CD1c-positive myeloid dendritic cell (primary cell): Measurements from ENCODE around the gene RFC2.
"Not testable (repeated sequence)": the region's sequence is repeated elsewhere in the genome, so short reads cannot be mapped to it uniquely, and the experiment has no call there.

ENCODE experiments used
- DNase-seq: peaks from one replicate; pipeline ENCODE4 v3.0.0-alpha.2; 2016; ENCODE audit errors: extremely low spot score

RFC2 gene

GRCh38 chr7:74217455-74218342 is 36.5 kb downstream of the RFC2 start:
- DNase-seq, result peak; percentile 74

- no peak for DNase-seq
These were observed 37.8 kb downstream of the RFC2 start for GRCh38 chr7:74216361-74216761.

DNA sequence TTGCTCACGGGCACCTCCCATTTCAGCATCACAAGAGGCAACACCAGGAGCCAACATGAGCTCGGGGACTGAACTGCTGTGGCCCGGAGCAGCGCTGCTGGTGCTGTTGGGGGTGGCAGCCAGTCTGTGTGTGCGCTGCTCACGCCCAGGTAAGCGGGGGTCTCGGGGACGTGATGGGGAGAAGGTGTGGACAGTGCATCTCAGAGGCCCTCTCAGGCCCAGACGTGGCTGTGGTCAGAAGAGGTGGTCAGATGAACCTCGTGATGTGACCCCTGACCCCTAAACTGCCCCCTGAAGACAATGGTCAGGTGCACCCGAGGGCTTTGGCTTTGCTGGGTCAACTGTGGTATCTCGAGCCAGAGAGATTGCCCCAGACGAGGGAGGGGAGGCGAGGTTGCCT is 38.3 kb downstream of the RFC2 start:
- DNase-seq, result no peak

DNA sequence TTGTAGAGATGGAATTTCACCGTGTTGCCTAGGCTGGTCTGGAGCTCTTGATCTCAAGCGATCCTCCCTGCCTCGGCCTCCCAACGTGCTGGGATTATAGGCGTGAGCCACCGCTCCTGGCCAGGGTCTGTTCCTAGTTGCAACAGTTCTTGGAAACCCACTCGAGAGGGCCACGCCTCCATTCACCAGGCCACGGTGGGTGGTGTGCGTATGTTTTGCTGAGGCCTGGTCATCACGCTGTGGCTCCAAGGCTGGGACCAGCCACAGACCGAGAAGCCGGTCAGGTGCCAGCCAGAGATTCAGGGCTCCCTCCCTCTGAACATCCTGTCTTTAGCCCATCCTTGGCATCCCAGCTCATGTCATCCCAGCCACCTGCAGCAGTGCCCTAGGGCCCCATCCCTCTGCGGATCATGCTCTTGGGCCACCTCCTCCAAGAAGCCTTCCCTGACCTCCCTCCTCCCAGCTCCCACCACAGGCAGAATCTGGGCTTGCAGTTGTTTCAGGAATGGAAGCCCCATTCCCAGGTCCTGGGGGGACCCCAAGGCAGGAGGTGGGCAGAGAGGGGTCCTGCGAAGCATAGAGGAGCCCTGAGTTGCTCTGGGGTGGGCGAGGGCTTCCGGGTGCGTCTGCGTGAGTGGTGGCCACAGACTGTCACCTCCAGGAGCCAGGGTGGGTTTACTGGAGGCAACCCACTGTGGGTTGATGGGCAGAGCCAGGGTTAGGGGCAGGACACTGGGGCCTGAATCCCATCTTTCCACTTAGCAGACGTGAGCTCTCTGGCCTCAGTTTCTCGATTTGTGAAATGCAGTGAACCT is 39.2 kb downstream of the RFC2 start:
- no peak for DNase-seq

GRCh38 chr7:74212661-74213060 is 41.5 kb downstream of the RFC2 start:
- DNase-seq, result peak; percentile 58

GRCh38 chr7:74208241-74208640 is 46.0 kb downstream of the RFC2 start:
- DNase-seq, result not testable (repeated sequence)

- no peak for DNase-seq
These were observed 46.6 kb downstream of the RFC2 start for GRCh38 chr7:74207586-74207985.

- peak; percentile 89 for DNase-seq
These were observed 47.5 kb downstream of the RFC2 start for GRCh38 chr7:74206589-74207120.

DNA sequence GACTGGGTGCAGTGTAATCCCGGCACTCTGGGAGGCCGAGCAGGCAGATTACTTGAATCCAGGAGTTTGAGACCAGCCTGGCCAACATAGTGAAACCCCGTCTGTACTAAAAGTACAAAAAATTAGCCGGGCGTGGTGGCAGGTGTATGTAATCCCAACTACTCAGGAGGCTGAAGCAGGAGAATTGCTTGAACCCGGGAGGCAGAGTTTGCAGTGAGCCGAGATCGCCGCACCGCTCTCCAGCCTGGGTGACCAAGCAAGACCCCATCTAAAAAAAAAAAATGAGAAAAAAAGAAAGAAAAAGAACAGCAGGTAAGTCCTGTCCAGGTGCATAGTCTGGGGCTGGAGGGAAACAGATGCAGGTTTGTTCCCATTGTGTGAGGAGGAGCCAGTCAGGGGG is 48.1 kb downstream of the RFC2 start:
- DNase-seq, result not testable (repeated sequence)

GRCh38 chr7:74203956-74204618 is 50.1 kb downstream of the RFC2 start:
- no peak for DNase-seq

DNA sequence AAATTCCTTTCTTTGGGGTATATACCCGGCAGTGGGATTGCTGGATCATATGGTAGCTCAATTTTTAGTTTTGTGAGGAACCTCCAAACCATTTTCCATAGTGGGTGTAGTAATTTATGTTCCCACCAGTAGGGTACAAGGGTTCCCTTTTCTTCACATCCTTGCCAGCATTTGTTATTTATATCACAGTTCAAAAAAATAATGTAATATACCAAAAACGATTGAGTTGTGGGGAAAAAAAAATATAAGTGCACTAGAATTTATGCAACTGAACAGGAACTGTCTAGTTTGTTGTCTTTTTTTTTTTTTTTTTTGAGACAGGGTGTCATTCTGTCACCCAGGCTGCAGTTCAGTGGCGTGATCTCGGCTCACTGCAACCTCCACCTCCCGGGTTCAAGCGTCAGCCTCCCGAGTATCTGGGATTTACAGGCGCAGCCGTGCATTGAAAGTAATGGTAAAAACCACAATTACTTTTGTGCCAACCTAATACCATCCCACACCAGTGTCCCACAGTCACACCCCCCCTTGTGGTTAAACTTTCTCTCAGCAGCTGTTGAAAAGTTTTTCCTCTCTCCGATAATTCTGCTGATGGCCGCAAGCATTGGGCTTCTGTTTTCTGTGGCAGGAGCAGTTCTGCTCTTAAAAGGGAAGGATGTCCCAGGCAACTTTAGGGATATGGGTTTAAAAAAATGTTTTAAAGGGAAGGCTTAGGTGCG is 51.2 kb downstream of the RFC2 start:
- DNase-seq, result peak; percentile 88

DNA sequence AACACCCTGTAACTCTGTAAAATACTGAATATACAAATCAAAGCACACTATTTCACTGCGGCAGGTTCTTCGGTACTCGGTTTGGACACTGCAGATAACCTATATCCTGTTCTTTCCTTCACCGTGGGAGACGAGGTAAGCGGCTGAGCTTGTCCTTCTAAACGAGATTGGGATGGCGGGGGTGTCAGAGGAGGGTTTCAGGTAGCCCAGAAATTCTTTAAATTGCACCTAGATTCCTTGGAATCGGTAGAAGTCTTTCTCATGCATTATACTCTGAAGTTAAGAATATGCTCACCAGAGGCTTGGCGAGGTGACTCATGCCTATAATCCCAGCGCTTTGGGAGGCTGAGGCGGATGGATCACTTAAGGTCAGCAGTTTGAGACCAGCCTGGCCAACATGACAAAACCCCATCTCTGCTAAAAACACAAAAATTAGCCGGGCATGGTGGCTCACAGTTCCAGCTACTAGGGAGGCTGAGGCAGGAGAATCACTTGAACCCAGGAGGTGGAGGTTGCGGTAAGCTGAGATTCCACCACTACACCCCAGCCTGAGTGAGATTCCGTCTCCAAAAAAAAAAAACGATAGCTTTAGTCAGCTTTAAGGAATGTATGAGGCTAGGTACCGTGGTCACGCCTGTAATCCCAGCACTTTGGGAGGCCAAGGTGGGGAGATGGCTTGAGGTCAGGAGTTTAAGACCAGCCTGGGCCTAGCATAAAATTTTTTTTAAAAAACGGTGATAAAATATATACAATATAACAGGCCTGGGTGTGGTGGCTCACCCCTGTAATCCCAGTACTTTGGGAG is 54.4 kb downstream of the RFC2 start:
- DNase-seq, result no peak

- no peak for DNase-seq
These were observed 56.6 kb downstream of the RFC2 start for GRCh38 chr7:74197449-74198124.

DNA sequence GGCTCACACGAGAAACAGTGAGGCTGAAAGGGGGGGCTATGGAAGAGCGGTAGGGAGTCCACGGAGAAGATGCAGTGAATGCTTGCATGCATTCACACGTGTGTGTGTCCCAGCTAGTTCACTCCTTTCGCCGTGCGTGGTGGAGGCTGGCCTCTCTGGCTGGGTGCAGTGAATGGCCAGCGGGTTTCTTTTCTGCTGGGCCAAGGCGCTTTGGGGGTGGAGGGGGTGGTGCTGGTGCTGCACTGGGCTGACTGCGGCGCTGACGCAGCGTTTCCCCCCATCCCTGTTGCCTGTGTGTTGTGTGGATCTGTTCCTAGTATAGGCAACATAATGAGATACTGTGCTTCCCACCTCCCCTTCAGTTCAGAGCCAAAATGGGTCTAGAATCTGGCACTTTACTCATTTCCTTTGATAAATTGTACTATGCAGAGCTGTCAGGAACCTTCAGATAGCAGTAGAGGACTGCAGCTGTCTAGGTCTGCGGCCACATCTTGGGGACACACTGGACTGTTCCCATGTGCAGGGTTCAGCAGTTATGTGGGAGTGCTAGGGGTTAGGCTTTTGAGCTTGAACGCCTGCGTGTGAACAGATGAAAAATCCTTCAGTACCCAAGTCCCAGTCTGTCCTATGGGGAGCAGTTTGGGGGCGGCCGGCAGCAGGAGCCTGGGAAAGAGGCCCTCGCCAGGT is 58.1 kb downstream of the RFC2 start:
- not testable (repeated sequence) for DNase-seq

GRCh38 chr7:74195139-74195860 is 58.9 kb downstream of the RFC2 start:
- DNase-seq, result not testable (repeated sequence)

DNA sequence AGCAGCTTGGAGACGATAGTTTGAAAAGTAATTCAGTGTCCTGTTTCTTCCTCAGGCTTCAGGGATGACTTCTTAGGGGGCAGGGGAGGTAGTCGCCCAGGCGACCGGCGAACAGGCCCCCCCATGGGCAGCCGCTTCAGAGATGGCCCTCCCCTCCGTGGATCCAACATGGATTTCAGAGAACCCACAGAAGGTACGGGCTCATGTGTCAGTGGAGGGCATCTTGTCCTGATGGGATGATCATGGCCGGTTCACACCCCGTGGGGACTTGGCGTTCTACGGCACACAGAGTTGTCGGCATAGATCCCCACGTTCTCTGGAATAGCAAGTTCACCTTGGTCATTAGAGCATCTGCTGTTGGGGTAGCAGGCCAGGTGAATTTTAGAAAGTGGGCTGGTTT is 59.5 kb downstream of the RFC2 start:
- DNase-seq, result no peak

DNA sequence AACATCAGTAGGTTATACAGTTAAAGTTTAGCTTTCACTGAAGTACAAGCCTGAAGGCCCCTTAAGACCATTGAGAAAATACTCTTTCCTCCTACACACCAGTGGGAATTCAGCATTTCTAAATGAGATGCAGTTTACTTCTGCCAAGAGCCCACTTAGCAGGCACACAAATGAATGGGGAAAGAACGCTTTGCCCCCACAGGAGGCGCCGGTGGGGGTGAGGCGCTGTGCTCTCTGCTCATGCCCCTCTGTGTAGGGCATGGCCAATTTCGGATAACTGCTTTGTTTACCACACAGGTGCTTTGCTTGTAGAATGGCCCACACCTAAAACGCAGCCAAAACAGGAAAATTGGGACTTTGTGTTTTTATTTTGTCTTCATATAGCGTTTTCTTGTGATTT is 60.3 kb downstream of the RFC2 start:
- DNase-seq, result no peak

- no peak for DNase-seq
These were observed 61.1 kb downstream of the RFC2 start for GRCh38 chr7:74193054-74193453.

DNA sequence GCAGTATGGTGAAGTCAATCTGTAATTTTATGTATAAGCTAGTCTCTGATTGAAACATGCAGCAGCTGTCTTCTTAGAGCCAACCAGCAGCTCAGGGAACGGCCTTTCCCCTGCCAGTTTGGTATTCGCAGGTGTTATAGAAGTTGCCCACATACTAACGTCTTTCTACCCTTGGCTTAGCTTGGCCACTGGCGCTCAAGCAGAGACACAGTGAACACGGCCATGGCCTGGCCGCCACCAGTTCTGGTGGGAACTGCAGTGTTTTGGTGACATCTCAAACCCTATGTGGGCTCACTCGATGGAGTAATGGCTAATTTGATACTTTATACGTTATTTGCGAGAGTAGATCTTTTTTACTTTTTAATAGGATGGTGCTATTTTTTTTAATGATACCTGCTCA is 63.0 kb downstream of the RFC2 start:
- no peak for DNase-seq
